Measurements from ENCODE around the gene FBXO11. TPM values are rescaled to one million over a fixed set of nuclear protein-coding genes. Genes with fewer than 3 reads are reported as not detected.

Gene FBXO11
- total RNA-seq, 1 experiment from 2014 or later, result 58.0 TPM

- CTCF ChIA-PET, result no interaction called here
- intact Hi-C loops (cut with micrococcal nuclease; ENCODE audit: unreplicated experiment), result no loop called here
- TF ChIP-seq CTCF (IDR thresholded peaks at IDR 0.05; ENCODE audit: unreplicated experiment), result no peak
- BruUV-seq (replicated peaks), result no TSS peak
- DNase-seq, result no peak
- Mint-ChIP-seq H3K9me3 (ENCODE audit: low read depth, unreplicated experiment) (no peaks in the 10 kb centered on the region), H3K36me3 (ENCODE audit: insufficient read depth, unreplicated experiment) (peaks cover 6% of the 10 kb centered on the region), H3K27me3 (ENCODE audit: unreplicated experiment) (no peaks in the 10 kb centered on the region), H3K4me3 (ENCODE audit: low read depth, unreplicated experiment) (no peak overlapping the region), H3K27ac (ENCODE audit: unreplicated experiment) (no peak overlapping the region), H3K4me1 (ENCODE audit: low read depth, unreplicated experiment) (peaks cover 19% of the 10 kb centered on the region)
Observed at GRCh38 chr2:47890711-47891368, 15.5 kb downstream of the FBXO11 start.

- Mint-ChIP-seq H3K36me3 (ENCODE audit: insufficient read depth, unreplicated experiment) (peaks cover 6% of the 10 kb centered on the region), H3K4me3 (ENCODE audit: low read depth, unreplicated experiment) (no peak overlapping the region), H3K27me3 (ENCODE audit: unreplicated experiment) (no peaks in the 10 kb centered on the region), H3K9me3 (ENCODE audit: low read depth, unreplicated experiment) (no peaks in the 10 kb centered on the region), H3K4me1 (ENCODE audit: low read depth, unreplicated experiment) (peaks cover 11% of the 10 kb centered on the region), H3K27ac (ENCODE audit: unreplicated experiment) (no peak overlapping the region)
- BruUV-seq (replicated peaks), result no TSS peak
- TF ChIP-seq CTCF (IDR thresholded peaks at IDR 0.05; ENCODE audit: unreplicated experiment), result no peak
- CTCF ChIA-PET, result no interaction called here
- intact Hi-C loops (cut with micrococcal nuclease; ENCODE audit: unreplicated experiment), result no loop called here
- no peak for DNase-seq
Observed at GRCh38 chr2:47888581-47889280, 17.6 kb downstream of the FBXO11 start.

GRCh38 chr2:47876912-47877311 lies 29.4 kb downstream of the FBXO11 start:
- CTCF ChIA-PET, result no interaction called here
- H3K4me3 Mint-ChIP-seq (ENCODE audit: low read depth, unreplicated experiment), result no peak overlapping the region
- no peaks in the 10 kb centered on the region for H3K4me1 Mint-ChIP-seq (ENCODE audit: low read depth, unreplicated experiment)
- no peak for TF ChIP-seq CTCF (IDR thresholded peaks at IDR 0.05; ENCODE audit: unreplicated experiment)
- DNase-seq, result no peak
- H3K27me3 Mint-ChIP-seq (ENCODE audit: unreplicated experiment), result no peaks in the 10 kb centered on the region
- BruUV-seq (replicated peaks), result no TSS peak
- H3K27ac Mint-ChIP-seq (ENCODE audit: unreplicated experiment), result no peak overlapping the region
- intact Hi-C loops (cut with micrococcal nuclease; ENCODE audit: unreplicated experiment), result no loop called here
- H3K9me3 Mint-ChIP-seq (ENCODE audit: low read depth, unreplicated experiment), result no peaks in the 10 kb centered on the region
- peaks cover 4% of the 10 kb centered on the region for H3K36me3 Mint-ChIP-seq (ENCODE audit: insufficient read depth, unreplicated experiment)

- H3K9me3 Mint-ChIP-seq (ENCODE audit: low read depth, unreplicated experiment), result no peaks in the 10 kb centered on the region
- no peaks in the 10 kb centered on the region for H3K27me3 Mint-ChIP-seq (ENCODE audit: unreplicated experiment)
- H3K4me1 Mint-ChIP-seq (ENCODE audit: low read depth, unreplicated experiment), result peaks cover 15% of the 10 kb centered on the region
- intact Hi-C loops (cut with micrococcal nuclease; ENCODE audit: unreplicated experiment), result no loop called here
- CTCF ChIA-PET, result no interaction called here
- BruUV-seq (replicated peaks), result no TSS peak
- no peak overlapping the region for H3K4me3 Mint-ChIP-seq (ENCODE audit: low read depth, unreplicated experiment)
- no peaks in the 10 kb centered on the region for H3K36me3 Mint-ChIP-seq (ENCODE audit: insufficient read depth, unreplicated experiment)
- no peak for DNase-seq
- no peak overlapping the region for H3K27ac Mint-ChIP-seq (ENCODE audit: unreplicated experiment)
- no peak for TF ChIP-seq CTCF (IDR thresholded peaks at IDR 0.05; ENCODE audit: unreplicated experiment)
Observed at GRCh38 chr2:47872941-47873340, 33.4 kb downstream of the FBXO11 start.
